Measurements from ENCODE around the gene SLIT3. TPM values are rescaled to one million over a fixed set of nuclear protein-coding genes. Genes with fewer than 3 reads are reported as not detected.

SLIT3 gene
- total and polyA plus RNA-seq, 5 donors from 2014 or later = not detected

DNA sequence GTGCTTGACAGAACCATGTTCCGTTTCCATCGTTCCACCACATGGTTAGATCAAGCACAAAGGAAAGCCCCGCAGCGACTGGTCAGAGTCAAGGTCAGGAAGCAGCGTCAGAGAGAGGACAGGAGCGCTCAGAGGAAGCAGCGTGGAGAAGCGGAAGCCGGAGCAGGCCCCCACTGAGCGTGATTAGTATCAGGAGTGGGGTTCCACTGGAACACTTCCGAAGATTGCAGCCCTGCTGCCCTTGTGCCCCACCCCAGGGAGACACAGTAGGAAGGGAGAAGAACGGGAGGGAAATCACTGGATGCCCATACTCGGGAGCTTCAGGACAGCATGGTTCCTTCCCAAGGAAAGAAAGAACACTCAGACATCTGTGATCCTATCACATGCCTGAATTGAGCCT lies 532.8 kb downstream of the SLIT3 start:
- H3K9me3 ChIP-seq (ENCODE audit: control insufficient read depth in 2 of 2, low read length in 2 of 2) = no peaks in the 10 kb centered on the region

DNA sequence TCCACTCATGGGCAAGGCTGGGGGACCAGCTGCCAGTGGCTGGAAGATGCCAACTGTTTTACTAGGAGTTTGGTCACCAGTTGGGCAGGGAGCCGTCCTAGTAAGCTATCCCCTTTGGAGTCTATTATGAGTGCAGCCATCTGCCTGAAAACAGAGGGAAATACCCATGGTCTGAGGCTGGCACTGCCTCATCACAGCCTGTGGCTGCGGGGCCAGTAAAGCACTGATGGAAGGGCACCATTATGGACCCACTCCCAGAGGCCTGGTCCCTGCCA lies 534.6 kb downstream of the SLIT3 start:
- Mint-ChIP-seq H3K4me1 (no peaks in the 10 kb centered on the region), H3K9me3 (peaks cover 0 to 1% (median 0%) of the 10 kb centered on the region in 7 donors), H3K36me3 (no peaks in the 10 kb centered on the region), H3K27me3 (no peaks in the 10 kb centered on the region), H3K4me3 (no peak overlapping the region), H3K27ac (no peak overlapping the region)
- DNase-seq = no peak
- H3K4me1 ChIP-seq (ENCODE audit: control insufficient read depth, insufficient read depth, low read length, poor library complexity, severe bottlenecking) = no peaks in the 10 kb centered on the region
- H3K36me3 ChIP-seq (ENCODE audit: control insufficient read depth, insufficient read depth, low read length) = no peaks in the 10 kb centered on the region
- no peak for ATAC-seq (ENCODE audit: low read depth in 2 of 2)
- no peaks in the 10 kb centered on the region for H3K27me3 ChIP-seq (ENCODE audit: control insufficient read depth, insufficient read depth, low read length)
- H3K27ac ChIP-seq (ENCODE audit: insufficient read depth, low read length, poor library complexity, severe bottlenecking) = no peak overlapping the region
- H3K4me3 ChIP-seq (ENCODE audit: low read depth, low read length) = no peak overlapping the region
- no peaks in the 10 kb centered on the region for H3K9me3 ChIP-seq (ENCODE audit: control insufficient read depth in 2 of 2, low read length in 2 of 2)

More for the DNA sequence above, 532.8 kb downstream of the SLIT3 start:
- Histone ChIP-seq H3K4me1 (ENCODE audit: control insufficient read depth, insufficient read depth, low read length, poor library complexity, severe bottlenecking) (no peaks in the 10 kb centered on the region), H3K36me3 (ENCODE audit: control insufficient read depth, insufficient read depth, low read length) (no peaks in the 10 kb centered on the region), H3K4me3 (ENCODE audit: low read depth, low read length) (no peak overlapping the region), H3K27me3 (ENCODE audit: control insufficient read depth, insufficient read depth, low read length) (no peaks in the 10 kb centered on the region), H3K27ac (ENCODE audit: insufficient read depth, low read length, poor library complexity, severe bottlenecking) (no peak overlapping the region)
- Mint-ChIP-seq H3K27ac (no peak overlapping the region), H3K9me3 (peaks cover 0 to 2% (median 0%) of the 10 kb centered on the region in 7 donors), H3K36me3 (no peaks in the 10 kb centered on the region), H3K4me1 (no peaks in the 10 kb centered on the region), H3K27me3 (no peaks in the 10 kb centered on the region), H3K4me3 (no peak overlapping the region)
- ATAC-seq (ENCODE audit: low read depth in 2 of 2) (no peak), DNase-seq (no peak)

- Mint-ChIP-seq H3K9me3 (peaks cover 0 to 1% (median 0%) of the 10 kb centered on the region in 7 donors), H3K4me1 (no peaks in the 10 kb centered on the region), H3K36me3 (no peaks in the 10 kb centered on the region), H3K4me3 (no peak overlapping the region), H3K27me3 (no peaks in the 10 kb centered on the region), H3K27ac (no peak overlapping the region)
- no peaks in the 10 kb centered on the region for H3K4me1 ChIP-seq (ENCODE audit: control insufficient read depth, insufficient read depth, low read length, poor library complexity, severe bottlenecking)
- no peak for DNase-seq
- H3K27me3 ChIP-seq (ENCODE audit: control insufficient read depth, insufficient read depth, low read length) = no peaks in the 10 kb centered on the region
- no peak overlapping the region for H3K4me3 ChIP-seq (ENCODE audit: low read depth, low read length)
- no peak overlapping the region for H3K27ac ChIP-seq (ENCODE audit: insufficient read depth, low read length, poor library complexity, severe bottlenecking)
- H3K9me3 ChIP-seq (ENCODE audit: control insufficient read depth in 2 of 2, low read length in 2 of 2) = no peaks in the 10 kb centered on the region
- H3K36me3 ChIP-seq (ENCODE audit: control insufficient read depth, insufficient read depth, low read length) = no peaks in the 10 kb centered on the region
- no peak for ATAC-seq (ENCODE audit: low read depth in 2 of 2)
Measured at GRCh38 chr5:168765551-168766425, 535.2 kb downstream of the SLIT3 start.

GRCh38 chr5:168765086-168765550 lies 535.8 kb downstream of the SLIT3 start:
- Histone ChIP-seq H3K4me1 (ENCODE audit: control insufficient read depth, insufficient read depth, low read length, poor library complexity, severe bottlenecking) (no peaks in the 10 kb centered on the region), H3K36me3 (ENCODE audit: control insufficient read depth, insufficient read depth, low read length) (no peaks in the 10 kb centered on the region), H3K27ac (ENCODE audit: insufficient read depth, low read length, poor library complexity, severe bottlenecking) (no peak overlapping the region), H3K4me3 (ENCODE audit: low read depth, low read length) (no peak overlapping the region), H3K27me3 (ENCODE audit: control insufficient read depth, insufficient read depth, low read length) (no peaks in the 10 kb centered on the region), H3K9me3 (ENCODE audit: control insufficient read depth in 2 of 2, low read length in 2 of 2) (no peaks in the 10 kb centered on the region)
- ATAC-seq (ENCODE audit: low read depth in 2 of 2) = no peak
- Mint-ChIP-seq H3K4me1 (no peaks in the 10 kb centered on the region), H3K36me3 (no peaks in the 10 kb centered on the region), H3K27me3 (peaks cover 4% of the 10 kb centered on the region), H3K27ac (no peak overlapping the region), H3K4me3 (no peak overlapping the region), H3K9me3 (peaks cover 0 to 1% (median 0%) of the 10 kb centered on the region in 7 donors)
- DNase-seq = no peak

GRCh38 chr5:168756453-168757391 lies 544.2 kb downstream of the SLIT3 start:
- no peak overlapping the region for H3K27ac ChIP-seq (ENCODE audit: insufficient read depth, low read length, poor library complexity, severe bottlenecking)
- H3K4me3 ChIP-seq (ENCODE audit: low read depth, low read length) = no peak overlapping the region
- no peaks in the 10 kb centered on the region for H3K36me3 Mint-ChIP-seq
- ATAC-seq (ENCODE audit: low read depth in 2 of 2) (no peak), DNase-seq (no peak)
- H3K4me3 Mint-ChIP-seq = no peak overlapping the region
- H3K4me1 Mint-ChIP-seq = no peaks in the 10 kb centered on the region
- H3K9me3 ChIP-seq (ENCODE audit: control insufficient read depth in 2 of 2, low read length in 2 of 2) = no peaks in the 10 kb centered on the region
- no peaks in the 10 kb centered on the region for H3K4me1 ChIP-seq (ENCODE audit: control insufficient read depth, insufficient read depth, low read length, poor library complexity, severe bottlenecking)
- H3K27me3 ChIP-seq (ENCODE audit: control insufficient read depth, insufficient read depth, low read length) = no peaks in the 10 kb centered on the region
- H3K27ac Mint-ChIP-seq = no peak overlapping the region
- peaks cover 0 to 5% (median 0%) of the 10 kb centered on the region in 7 donors for H3K9me3 Mint-ChIP-seq
- peaks cover 4% of the 10 kb centered on the region for H3K27me3 Mint-ChIP-seq
- H3K36me3 ChIP-seq (ENCODE audit: control insufficient read depth, insufficient read depth, low read length) = no peaks in the 10 kb centered on the region

DNA sequence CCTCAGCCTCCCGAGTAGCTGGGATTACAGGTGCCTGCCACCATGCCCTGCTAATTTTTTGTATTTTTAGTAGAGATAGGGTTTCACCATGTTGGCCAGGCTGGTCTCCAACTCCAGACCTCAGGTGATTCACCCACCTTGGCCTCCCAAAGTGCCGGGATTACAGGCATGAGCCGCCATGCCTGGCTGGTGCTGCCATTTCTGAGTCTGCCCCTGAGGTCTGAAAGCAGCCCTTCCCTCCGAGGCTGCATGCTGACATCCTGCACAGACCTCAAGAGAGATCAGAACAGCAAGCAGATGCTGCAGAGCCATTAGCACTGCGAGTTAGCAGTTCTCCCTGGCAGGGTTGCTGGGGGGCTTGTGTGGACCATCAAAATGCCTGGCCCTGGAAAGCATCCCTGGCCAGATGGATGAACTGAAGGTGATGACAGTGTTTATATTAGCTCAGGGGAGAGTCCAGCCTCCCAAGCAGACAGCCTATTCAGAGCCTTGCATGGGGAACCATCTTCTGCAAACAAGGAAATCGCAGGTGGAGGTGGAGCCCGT lies 545.3 kb downstream of the SLIT3 start:
- Mint-ChIP-seq H3K4me3 (no peak overlapping the region), H3K27ac (no peak overlapping the region), H3K9me3 (peaks cover 0 to 5% (median 0%) of the 10 kb centered on the region in 7 donors), H3K36me3 (no peaks in the 10 kb centered on the region), H3K27me3 (peaks cover 4% of the 10 kb centered on the region), H3K4me1 (no peaks in the 10 kb centered on the region)
- H3K4me3 ChIP-seq (ENCODE audit: low read depth, low read length) = no peak overlapping the region
- no peaks in the 10 kb centered on the region for H3K27me3 ChIP-seq (ENCODE audit: control insufficient read depth, insufficient read depth, low read length)
- no peaks in the 10 kb centered on the region for H3K36me3 ChIP-seq (ENCODE audit: control insufficient read depth, insufficient read depth, low read length)
- DNase-seq (no peak), ATAC-seq (ENCODE audit: low read depth in 2 of 2) (no peak)
- no peaks in the 10 kb centered on the region for H3K9me3 ChIP-seq (ENCODE audit: control insufficient read depth in 2 of 2, low read length in 2 of 2)
- no peaks in the 10 kb centered on the region for H3K4me1 ChIP-seq (ENCODE audit: control insufficient read depth, insufficient read depth, low read length, poor library complexity, severe bottlenecking)
- H3K27ac ChIP-seq (ENCODE audit: insufficient read depth, low read length, poor library complexity, severe bottlenecking) = no peak overlapping the region

- no peaks in the 10 kb centered on the region for H3K27me3 ChIP-seq (ENCODE audit: control insufficient read depth, insufficient read depth, low read length)
- peaks cover 0 to 5% (median 0%) of the 10 kb centered on the region in 7 donors for H3K9me3 Mint-ChIP-seq
- no peaks in the 10 kb centered on the region for H3K36me3 ChIP-seq (ENCODE audit: control insufficient read depth, insufficient read depth, low read length)
- no peak overlapping the region for H3K27ac Mint-ChIP-seq
- no peak for DNase-seq
- H3K36me3 Mint-ChIP-seq = no peaks in the 10 kb centered on the region
- no peak overlapping the region for H3K4me3 ChIP-seq (ENCODE audit: low read depth, low read length)
- H3K27ac ChIP-seq (ENCODE audit: insufficient read depth, low read length, poor library complexity, severe bottlenecking) = no peak overlapping the region
- ATAC-seq (ENCODE audit: low read depth in 2 of 2) = no peak
- H3K4me3 Mint-ChIP-seq = no peak overlapping the region
- no peaks in the 10 kb centered on the region for H3K4me1 Mint-ChIP-seq
- no peaks in the 10 kb centered on the region for H3K27me3 Mint-ChIP-seq
- no peaks in the 10 kb centered on the region for H3K4me1 ChIP-seq (ENCODE audit: control insufficient read depth, insufficient read depth, low read length, poor library complexity, severe bottlenecking)
- no peaks in the 10 kb centered on the region for H3K9me3 ChIP-seq (ENCODE audit: control insufficient read depth in 2 of 2, low read length in 2 of 2)
Measured at GRCh38 chr5:168753691-168754254, 547.2 kb downstream of the SLIT3 start.

Data from CD4-positive, CD25-positive, alpha-beta regulatory T cell (primary cell).